ENCODE measurements around the gene EIF4E3.
A peak's percentile ranks its signal among the peaks of the same experiment; 100 is the strongest.

Gene EIF4E3

GRCh38 chr3:71722693-71723092 is 2.5 kb downstream of the EIF4E3 start:
- DNase-seq = no peak

DNA sequence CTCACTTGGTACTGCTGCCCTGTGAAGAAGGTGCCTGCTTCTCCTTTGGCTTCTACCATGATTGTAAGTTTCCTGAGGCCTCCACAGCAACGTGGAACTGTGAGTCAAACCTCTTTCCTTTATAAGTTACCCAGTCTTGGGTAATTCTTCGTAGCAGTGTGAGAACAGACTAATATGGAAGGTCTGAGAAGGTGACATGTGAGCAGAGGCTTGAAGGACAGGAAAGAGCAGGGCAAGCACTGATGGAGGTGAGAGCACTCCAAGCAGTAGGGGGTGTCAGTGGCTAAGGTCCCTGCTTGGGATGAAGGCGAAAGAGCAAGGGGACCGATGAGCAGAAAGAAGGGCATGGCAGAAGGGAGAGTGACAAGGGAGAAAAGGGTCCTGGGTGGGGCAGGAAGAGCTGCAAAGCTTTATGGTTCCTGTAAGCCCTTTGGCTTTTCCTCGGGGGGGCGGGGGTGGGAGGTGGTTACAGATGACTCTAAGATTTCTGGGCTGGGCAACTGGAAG is 3.5 kb downstream of the EIF4E3 start:
- DNase-seq = peak; percentile 38

DNA sequence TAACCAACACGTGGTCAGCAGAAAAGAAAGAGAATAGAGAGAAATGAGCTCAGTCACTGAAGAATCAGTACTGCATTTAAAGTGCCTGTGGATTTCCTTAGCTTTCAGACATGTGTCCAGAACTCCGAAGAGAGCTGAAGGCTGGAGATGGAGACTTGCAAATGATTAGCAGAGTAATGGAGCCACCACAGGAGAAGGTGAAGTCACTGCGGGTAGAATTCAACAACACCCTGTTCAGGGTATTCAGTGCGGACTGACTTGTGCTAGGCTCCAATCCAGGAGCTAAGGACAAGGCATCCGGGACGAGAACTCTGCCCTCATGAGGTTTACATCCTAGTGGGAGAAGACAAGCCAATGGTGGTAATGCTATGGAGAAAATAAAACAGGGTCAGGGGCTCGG is 4.2 kb downstream of the EIF4E3 start:
- no peak for DNase-seq

GRCh38 chr3:71718072-71718471 is 7.1 kb downstream of the EIF4E3 start:
- no peak for DNase-seq

DNA sequence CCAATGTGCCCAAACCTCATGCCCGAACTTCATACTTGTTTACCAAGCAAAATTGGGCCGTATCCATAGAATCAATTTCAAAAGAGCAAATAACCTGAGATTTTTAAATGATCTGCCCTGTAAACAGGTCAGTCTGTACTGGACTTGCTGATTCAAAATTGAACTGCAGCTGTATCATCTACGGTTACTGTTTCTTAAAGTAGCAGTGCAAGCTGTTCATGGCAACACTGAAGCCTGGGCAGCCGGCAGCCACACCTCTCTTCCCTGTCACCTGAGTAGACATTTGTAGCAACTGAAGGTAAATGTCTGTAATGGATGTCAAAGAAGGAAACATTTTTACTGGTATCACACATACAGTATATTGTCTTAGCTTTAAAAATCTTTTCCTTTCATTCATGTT is 10.6 kb downstream of the EIF4E3 start:
- no peak for DNase-seq

DNA sequence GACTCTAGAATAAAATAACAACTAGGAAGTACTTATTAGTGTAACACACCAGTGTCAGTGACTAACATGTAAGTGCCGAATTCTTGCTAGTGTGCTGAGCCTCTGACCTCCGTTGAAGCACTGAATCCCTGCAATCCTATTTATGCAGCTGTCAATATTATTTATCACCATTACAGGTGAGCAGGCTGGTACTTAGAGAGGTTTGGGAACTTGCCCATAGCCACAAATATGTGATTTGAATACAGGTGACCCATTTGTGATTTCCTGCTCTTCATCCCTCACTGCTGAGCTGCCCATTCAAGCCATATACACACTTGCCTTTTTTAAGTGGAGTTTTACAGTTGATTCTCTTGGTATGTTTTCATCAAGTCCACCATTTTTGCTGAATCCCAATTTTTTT is 12.2 kb downstream of the EIF4E3 start:
- no peak for DNase-seq

GRCh38 chr3:71710906-71711494 is 14.2 kb downstream of the EIF4E3 start:
- DNase-seq = no peak

GRCh38 chr3:71709908-71710511 is 15.2 kb downstream of the EIF4E3 start:
- no peak for DNase-seq

GRCh38 chr3:71708476-71709105 is 16.6 kb downstream of the EIF4E3 start:
- DNase-seq = no peak

DNA sequence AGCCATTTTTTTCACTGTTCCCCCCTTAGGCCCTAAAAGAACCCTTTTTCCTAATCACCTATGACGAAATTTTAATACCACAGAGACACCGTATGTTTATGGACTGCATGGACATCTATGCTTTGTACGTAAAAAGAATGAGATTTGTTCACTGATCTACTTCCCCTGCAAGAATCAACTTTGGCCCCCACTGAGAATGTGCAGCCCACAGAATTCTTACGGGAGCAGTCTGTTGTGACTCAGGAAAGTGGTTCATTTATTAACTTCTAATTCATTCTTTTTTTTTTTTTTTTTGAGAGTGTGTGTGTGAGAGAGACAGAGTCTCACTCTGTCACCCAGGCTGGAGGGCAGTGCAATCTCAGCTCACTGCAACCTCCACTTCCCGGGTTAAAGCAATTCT is 17.6 kb downstream of the EIF4E3 start:
- DNase-seq = no peak

GRCh38 chr3:71705681-71706080 is 19.5 kb downstream of the EIF4E3 start:
- DNase-seq = no peak

DNA sequence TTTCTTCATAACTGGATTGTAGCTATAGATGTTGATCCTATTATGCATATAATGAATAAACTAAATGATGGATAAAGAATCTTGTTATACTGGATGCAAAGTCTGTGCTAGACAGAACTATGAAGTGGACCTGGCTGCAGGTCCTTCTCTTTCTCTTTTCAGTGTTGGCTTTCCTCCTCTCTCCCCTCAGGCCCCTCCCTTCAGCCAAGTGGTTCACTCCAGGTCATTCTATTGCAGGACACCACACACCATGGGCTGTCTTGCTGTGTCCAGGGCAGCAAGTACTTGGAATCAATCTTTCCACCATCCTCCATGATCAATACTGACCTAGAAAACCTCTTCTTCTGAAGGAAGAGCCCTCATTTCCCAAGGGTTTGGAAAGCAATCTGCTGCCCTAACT is 20.3 kb downstream of the EIF4E3 start:
- no peak for DNase-seq

GRCh38 chr3:71703797-71704196 is 21.4 kb downstream of the EIF4E3 start:
- DNase-seq = no peak

DNA sequence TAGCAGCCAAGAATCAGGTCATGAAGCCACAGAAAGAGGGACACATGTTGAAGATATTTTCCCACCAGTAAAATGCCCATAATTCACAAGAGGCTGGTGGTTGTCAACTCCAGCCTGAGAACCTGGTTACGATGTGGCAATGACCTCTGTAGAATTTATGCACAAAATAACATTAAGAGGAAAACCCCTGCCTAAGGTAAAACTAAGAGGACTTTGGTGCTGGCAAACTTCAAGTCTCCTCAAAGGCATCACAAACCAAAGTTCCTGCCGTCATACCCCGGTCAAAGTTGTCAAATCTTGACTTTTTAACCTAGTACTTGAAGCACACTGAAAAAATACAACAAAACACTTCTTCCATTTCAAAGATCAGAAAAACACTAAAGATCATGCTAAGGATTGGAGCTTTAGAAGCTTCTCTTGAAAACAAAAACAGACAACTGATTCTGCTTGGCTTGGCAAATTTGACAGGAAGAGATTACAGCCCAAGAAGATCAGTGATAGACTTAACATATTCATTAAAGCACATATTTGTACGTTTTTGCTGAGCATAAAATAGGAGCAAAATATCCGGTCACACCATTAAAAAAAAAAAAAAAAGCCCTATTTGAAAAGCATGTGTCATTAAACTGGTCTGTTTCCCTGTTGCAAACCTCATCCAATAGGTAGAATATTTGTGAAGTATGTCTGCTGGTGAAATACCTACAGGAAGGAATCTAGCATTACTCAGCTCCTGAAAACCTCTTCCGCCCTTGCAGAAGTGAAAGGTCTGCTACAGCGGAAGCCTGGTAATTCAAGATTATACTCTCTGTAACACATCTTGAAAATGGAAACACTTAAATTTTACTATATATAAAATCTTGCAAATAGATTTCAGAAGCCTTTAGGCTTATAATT is 22.8 kb downstream of the EIF4E3 start:
- no peak for DNase-seq

- no peak for DNase-seq
Observed at GRCh38 chr3:71701251-71701762, 23.9 kb downstream of the EIF4E3 start.

DNA sequence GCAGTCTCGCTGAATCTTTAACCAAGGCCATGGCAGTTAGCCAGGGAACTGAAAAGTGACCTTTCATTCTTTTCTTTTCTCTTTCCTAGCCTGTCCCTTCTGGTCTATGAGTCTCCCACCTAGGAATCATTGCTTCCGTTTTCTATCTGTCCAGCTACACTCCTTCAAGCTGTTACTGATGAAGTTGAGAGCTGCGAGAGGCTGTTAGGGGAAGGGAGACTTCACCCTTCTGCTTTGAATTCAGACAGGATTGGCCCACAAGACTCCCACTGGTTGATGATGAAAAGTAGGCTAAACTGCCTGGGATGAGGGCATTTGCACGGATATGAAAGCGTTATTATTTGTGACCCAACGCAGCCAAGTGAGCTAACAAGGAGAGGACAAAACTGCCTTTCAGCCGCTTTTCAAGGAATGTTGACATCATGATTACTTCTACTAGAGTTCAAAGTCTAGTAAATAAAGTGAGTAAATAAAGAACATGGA is 30.2 kb downstream of the EIF4E3 start:
- no peak for DNase-seq

DNA sequence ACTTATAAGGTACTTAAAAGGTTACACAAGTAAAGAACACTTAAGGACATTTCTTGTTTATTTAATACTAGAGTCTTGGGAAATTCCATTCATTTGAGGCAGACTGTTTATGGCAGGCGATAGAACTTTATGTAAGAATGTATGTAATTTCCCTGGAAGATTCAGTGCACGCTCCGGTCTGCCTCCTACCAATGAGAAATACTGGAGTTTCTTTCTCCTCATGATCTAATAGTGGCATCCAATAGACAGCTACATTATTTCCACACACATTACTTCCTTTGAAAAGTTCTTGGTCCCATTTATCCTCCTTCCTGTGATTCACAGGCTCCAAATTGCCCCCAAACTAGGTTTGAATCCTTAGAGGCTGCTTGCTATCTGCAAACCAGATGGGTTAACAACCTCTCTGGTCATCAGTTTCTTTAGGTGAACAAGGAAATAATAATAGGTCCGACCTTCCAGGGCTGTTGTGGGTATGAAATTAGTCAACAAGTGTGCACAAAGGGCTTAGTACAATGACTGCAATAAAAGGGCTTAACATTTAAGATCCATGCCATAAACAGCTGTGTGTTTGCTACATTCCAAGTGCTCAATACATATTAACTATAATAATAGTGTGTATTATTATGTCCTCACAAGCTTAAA is 30.7 kb downstream of the EIF4E3 start:
- DNase-seq = no peak

DNA sequence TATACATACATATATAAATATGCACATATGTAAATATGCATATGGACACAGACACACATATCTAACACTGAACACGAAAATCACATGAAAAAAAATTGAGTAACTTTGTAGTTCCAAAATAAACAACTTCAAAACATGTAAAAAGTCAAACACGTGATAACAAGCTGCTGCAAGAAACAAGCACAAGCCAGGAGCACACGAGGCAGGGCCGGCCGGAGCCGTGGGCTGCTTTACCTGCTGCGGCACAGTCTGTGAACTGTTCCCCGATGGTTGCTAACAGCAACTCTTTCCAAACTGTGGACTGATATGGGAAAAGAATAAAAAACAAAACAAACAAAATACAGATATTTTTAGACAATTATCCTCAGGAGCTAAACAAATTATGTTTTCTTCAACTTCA is 31.6 kb downstream of the EIF4E3 start:
- DNase-seq = no peak

DNA sequence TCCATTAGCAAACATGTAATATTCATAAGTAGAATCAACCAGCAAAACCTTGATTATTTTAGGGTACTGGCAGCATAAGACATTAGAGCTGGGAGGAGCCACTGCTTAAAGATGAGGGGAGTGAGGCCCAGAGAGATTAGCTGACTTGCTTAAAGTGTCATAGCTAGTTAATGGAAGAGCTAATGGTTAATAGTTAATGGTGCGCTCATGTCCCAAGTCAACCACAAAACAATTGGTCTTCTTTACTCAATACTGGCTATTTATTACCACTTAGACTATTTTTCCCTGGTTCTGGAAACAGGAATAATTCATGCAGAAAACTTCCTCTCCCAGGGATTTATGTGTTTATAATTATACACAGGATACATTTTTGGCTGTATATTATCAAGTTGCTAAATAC is 33.1 kb downstream of the EIF4E3 start:
- DNase-seq = no peak

DNA sequence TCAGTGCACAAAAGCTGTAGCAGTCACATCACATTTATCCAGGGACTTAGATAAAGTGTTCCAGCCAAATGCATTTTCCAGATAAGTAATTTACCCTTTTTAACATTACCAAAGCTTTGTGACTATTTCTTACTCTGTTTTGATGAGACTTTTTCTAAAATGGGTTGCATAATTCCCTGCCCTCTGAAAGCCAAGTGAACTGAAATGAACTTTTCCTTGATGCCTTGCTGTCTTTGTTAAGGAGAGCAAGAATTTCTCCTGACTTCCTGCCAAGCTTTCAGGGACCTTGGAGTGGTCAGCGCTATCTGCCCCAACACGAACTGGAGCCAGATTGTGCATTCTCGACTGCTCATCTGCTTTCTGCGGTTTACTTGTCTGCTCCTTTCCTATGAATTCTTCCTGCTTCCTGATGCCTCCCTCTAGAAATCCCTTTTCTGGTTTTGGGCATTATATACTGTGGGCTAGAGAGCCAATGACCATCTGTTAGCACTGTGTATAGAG is 34.8 kb downstream of the EIF4E3 start:
- no peak for DNase-seq

DNA sequence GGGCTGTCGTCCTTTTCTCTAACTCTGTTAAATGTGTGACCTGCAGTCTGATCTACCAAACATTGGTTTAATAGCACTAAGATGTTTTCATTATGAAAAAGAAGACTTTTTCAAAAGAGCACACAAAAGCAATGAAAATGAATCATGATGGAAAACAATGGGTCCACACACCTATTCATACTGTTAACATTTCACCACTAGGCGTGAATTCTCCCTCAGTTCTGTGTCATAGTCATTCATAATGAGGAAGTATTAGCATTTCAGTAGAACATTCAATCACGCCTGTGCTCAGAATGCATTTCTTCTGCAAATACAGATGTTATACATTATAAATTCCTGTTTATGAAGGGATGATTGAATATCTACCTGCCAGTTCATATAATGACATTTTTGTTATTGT is 35.9 kb downstream of the EIF4E3 start:
- DNase-seq = no peak

DNA sequence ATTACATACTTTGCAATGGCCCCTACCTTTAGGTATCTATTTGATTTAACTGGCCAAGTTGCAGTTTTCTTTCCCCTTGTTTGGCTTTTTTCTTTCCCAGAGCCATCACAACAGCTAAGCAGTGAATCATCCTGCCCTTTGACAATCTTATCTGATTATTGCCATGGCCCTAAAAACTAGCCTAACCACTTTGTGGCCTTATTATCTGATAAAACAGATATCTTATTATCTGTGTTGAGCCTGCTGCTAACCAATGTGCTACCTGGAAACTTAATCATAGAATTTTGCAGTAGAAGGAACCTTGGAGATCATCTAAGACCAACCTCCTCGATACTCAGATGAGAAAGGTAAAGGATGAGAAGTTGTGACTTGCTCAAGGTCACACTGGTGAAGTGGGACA is 37.1 kb downstream of the EIF4E3 start:
- DNase-seq = no peak
